HL-60/S4 (cell line): ENCODE data around the gene THEMIS.

Experiments used
- in situ Hi-C: fragments of 300-500 bp; cut with MboI; formaldehyde crosslinking; loops from 2 replicates; pipeline ENCODE4 v1.14.3; 2022; ENCODE audit warnings: low sequenced_read_pairs

THEMIS gene

GRCh38 chr6:127860723-127861122 is 40.1 kb downstream of the THEMIS start:
- in situ Hi-C loops: no loop called here

GRCh38 chr6:127859956-127860355 is 40.9 kb downstream of the THEMIS start:
- in situ Hi-C loops: no loop called here

- in situ Hi-C loops: no loop called here
These were observed 42.0 kb downstream of the THEMIS start for GRCh38 chr6:127858727-127859391.

GRCh38 chr6:127857051-127857637 is 43.7 kb downstream of the THEMIS start:
- in situ Hi-C loops: no loop called here

- in situ Hi-C loops: no loop called here
These were observed 45.2 kb downstream of the THEMIS start for GRCh38 chr6:127855542-127856159.

GRCh38 chr6:127854009-127854408 is 46.8 kb downstream of the THEMIS start:
- in situ Hi-C loops: no loop called here

- in situ Hi-C loops: no loop called here
These were observed 49.7 kb downstream of the THEMIS start for GRCh38 chr6:127851197-127851596.

GRCh38 chr6:127845242-127845641 is 55.6 kb downstream of the THEMIS start:
- in situ Hi-C loops: no loop called here

GRCh38 chr6:127844529-127844928 is 56.3 kb downstream of the THEMIS start:
- in situ Hi-C loops: no loop called here

GRCh38 chr6:127843582-127843981 is 57.3 kb downstream of the THEMIS start:
- in situ Hi-C loops: no loop called here

GRCh38 chr6:127842562-127842961 is 58.3 kb downstream of the THEMIS start:
- in situ Hi-C loops: no loop called here

- in situ Hi-C loops: no loop called here
These were observed 59.0 kb downstream of the THEMIS start for GRCh38 chr6:127841811-127842210.

- in situ Hi-C loops: no loop called here
These were observed 66.7 kb downstream of the THEMIS start for GRCh38 chr6:127834136-127834535.

- in situ Hi-C loops: no loop called here
These were observed 67.5 kb downstream of the THEMIS start for GRCh38 chr6:127833336-127833735.

GRCh38 chr6:127832381-127832780 is 68.5 kb downstream of the THEMIS start:
- in situ Hi-C loops: no loop called here

- in situ Hi-C loops: no loop called here
These were observed 76.8 kb downstream of the THEMIS start for GRCh38 chr6:127824061-127824460.

- in situ Hi-C loops: no loop called here
These were observed 79.4 kb downstream of the THEMIS start for GRCh38 chr6:127821431-127821830.

- in situ Hi-C loops: no loop called here
These were observed 82.7 kb downstream of the THEMIS start for GRCh38 chr6:127818149-127818548.

GRCh38 chr6:127816643-127817042 is 84.2 kb downstream of the THEMIS start:
- in situ Hi-C loops: no loop called here

- in situ Hi-C loops: no loop called here
These were observed 87.2 kb downstream of the THEMIS start for GRCh38 chr6:127813699-127814027.

GRCh38 chr6:127812985-127813698 is 87.7 kb downstream of the THEMIS start:
- in situ Hi-C loops: no loop called here
